ENCODE measurements around the gene ZXDB. TPM values are rescaled to one million over a fixed set of nuclear protein-coding genes. Genes with fewer than 3 reads are reported as not detected.

ZXDB gene
- total RNA-seq, 1 experiment from 2014 or later: 7.2 TPM

GRCh38 chrX:57641338-57641737 is 49.5 kb downstream of the ZXDB start:
- no peaks in the 10 kb centered on the region for H3K9me3 ChIP-seq (ENCODE audit: control insufficient read depth in 1 of 2, insufficient read depth in 1 of 2, low read depth in 1 of 2, low read length in 2 of 2)
- no peak for ATAC-seq
- no peaks in the 10 kb centered on the region for H3K9me2 ChIP-seq (ENCODE audit: insufficient read depth)
- no peaks in the 10 kb centered on the region for H3K79me2 ChIP-seq (ENCODE audit: insufficient read depth, low read length)
- no peaks in the 10 kb centered on the region for H4K20me1 ChIP-seq (ENCODE audit: insufficient read depth)
- intact Hi-C loops (cut with micrococcal nuclease): no loop called here
- CTCF ChIA-PET: no interaction called here
- RAD21 ChIA-PET (ENCODE audit: low non-redundant PET in 1 of 2, low total read pairs in 2 of 2, uncharacterized antibody in 2 of 2, unreplicated experiment in 2 of 2): no interaction called here
- H2AFZ ChIP-seq (ENCODE audit: low read depth, low read length, poor library complexity, severe bottlenecking): no peak overlapping the region
- no peaks in the 10 kb centered on the region for H3K27me3 ChIP-seq (ENCODE audit: insufficient read depth, low read length)
- no peak overlapping the region for H3K27ac ChIP-seq (ENCODE audit: low read depth, low read length)
- no TSS peak for BruUV-seq (replicated peaks)
- no peaks in the 10 kb centered on the region for H3K36me3 ChIP-seq (ENCODE audit: control insufficient read depth in 1 of 2, insufficient read depth in 2 of 2, low read length in 2 of 2)
- no peak for TF ChIP-seq JUND (IDR thresholded peaks at IDR 0.05)
- no peak for TF ChIP-seq CBX3 (IDR thresholded peaks at IDR 0.05; ENCODE audit: low read depth)
- no peak for TF ChIP-seq SIN3A (IDR thresholded peaks at IDR 0.05; ENCODE audit: low read depth)
- TF ChIP-seq ZFX (IDR thresholded peaks at IDR 0.05): no peak
- TF ChIP-seq SP1 (IDR thresholded peaks at IDR 0.05; ENCODE audit: low read depth): no peak
- TF ChIP-seq MAX (IDR thresholded peaks at IDR 0.05): no peak
- TF ChIP-seq POLR2AphosphoS5 (IDR thresholded peaks at IDR 0.05; ENCODE audit: low read depth, low read length): no peak
- TF ChIP-seq YY1 (IDR thresholded peaks at IDR 0.05; ENCODE audit: extremely low read depth, insufficient replicate concordance, low read depth, low read length): no peak
- TF ChIP-seq, protein P1, sequence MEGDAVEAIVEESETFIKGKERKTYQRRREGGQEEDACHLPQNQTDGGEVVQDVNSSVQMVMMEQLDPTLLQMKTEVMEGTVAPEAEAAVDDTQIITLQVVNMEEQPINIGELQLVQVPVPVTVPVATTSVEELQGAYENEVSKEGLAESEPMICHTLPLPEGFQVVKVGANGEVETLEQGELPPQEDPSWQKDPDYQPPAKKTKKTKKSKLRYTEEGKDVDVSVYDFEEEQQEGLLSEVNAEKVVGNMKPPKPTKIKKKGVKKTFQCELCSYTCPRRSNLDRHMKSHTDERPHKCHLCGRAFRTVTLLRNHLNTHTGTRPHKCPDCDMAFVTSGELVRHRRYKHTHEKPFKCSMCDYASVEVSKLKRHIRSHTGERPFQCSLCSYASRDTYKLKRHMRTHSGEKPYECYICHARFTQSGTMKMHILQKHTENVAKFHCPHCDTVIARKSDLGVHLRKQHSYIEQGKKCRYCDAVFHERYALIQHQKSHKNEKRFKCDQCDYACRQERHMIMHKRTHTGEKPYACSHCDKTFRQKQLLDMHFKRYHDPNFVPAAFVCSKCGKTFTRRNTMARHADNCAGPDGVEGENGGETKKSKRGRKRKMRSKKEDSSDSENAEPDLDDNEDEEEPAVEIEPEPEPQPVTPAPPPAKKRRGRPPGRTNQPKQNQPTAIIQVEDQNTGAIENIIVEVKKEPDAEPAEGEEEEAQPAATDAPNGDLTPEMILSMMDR (IDR thresholded peaks at IDR 0.05 in 2 of 3, conservative IDR thresholded peaks at IDR 0.05 in 1 of 3; ENCODE audit: borderline replicate concordance in 1 of 3, insufficient read depth in 1 of 3, low read depth in 2 of 3, low read length in 2 of 3): no peak
- TF ChIP-seq EGR1 (IDR thresholded peaks at IDR 0.05; ENCODE audit: low read depth): no peak
- TF ChIP-seq REST (IDR thresholded peaks at IDR 0.05; ENCODE audit: low read depth): no peak
- no peak for TF ChIP-seq EZH2phosphoT487 (IDR thresholded peaks at IDR 0.05; ENCODE audit: borderline replicate concordance)
- no peaks in the 10 kb centered on the region for H3K4me1 ChIP-seq (ENCODE audit: control insufficient read depth in 1 of 2, insufficient read depth in 2 of 2, low read length in 2 of 2)
- POLR2A ChIA-PET: no interaction called here
- H3K9ac ChIP-seq (ENCODE audit: low read length): no peak overlapping the region
- H3K4me3 ChIP-seq (replicated peaks in 1 of 2; ENCODE audit: low read depth in 1 of 2, low read length in 2 of 2): no peak overlapping the region
- DNase-seq (ENCODE audit: low read depth, low spot score): no peak
- H3K4me2 ChIP-seq (ENCODE audit: low read length): no peak overlapping the region
